HG02981 (cell line): ENCODE results near the gene GOLGA3.
"Not testable (repeated sequence)": the region's sequence is repeated elsewhere in the genome, so short reads cannot be mapped to it uniquely, and the experiment has no call there.

ENCODE experiments used
- ATAC-seq: cut with Tn5 transposase; IDR thresholded peaks from one replicate; pipeline ENCODE4 v1.9.1; 2021; ENCODE audit warnings: mild to moderate bottlenecking, moderate library complexity; ENCODE audit not compliant: unreplicated experiment

GOLGA3 gene

DNA sequence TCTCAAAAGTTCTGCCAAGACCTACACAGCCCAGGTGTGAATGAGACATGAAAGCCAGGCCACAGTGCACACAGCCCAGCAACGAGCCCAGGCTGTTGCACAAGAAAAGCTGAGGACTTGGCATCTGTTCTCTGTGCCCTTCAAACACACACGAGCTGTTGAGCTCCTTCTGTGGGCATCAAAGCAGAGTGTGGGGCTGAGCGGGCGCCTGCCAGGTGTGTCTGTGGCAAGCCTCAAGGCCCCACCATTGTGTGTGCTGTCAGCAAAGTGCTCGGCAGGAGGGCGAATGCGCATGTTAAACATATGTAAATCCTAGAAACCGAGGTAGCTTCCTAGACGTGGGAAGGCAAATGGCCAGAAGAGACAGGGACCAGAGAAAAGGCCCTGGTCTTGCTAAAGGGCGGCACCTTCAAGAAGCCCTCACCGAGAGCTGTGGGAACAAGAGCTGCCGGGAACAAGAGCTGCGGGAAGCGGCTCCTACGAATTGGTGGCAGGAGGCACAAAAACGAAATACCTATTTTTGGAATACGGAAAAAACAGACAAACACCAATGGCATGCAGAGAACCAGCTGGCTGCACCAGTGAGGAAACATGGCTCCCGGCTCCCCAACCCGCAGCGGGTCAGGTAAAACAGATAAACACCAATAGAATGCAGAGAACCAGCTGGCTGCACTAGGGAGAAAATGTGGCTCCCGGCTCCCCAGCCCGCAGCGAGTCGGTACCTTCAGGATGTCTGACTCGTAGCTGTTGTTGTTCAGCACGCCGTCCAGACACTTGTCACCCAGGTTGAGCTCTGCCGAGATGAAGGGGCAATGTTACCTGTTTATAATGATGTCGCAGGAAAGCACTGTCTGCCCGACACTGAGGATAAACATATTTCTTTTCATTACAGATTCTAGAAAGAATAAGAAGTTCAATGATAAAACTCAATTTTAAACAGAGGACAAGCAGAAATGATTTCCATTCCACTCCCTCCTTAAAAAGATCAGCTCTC lies 19.0 kb upstream of the GOLGA3 start:
- ATAC-seq, result no peak

GRCh38 chr12:132844681-132845080 lies 16.0 kb upstream of the GOLGA3 start:
- not testable (repeated sequence) for ATAC-seq

- ATAC-seq, result no peak
These were observed 13.9 kb upstream of the GOLGA3 start for GRCh38 chr12:132842449-132843045.

DNA sequence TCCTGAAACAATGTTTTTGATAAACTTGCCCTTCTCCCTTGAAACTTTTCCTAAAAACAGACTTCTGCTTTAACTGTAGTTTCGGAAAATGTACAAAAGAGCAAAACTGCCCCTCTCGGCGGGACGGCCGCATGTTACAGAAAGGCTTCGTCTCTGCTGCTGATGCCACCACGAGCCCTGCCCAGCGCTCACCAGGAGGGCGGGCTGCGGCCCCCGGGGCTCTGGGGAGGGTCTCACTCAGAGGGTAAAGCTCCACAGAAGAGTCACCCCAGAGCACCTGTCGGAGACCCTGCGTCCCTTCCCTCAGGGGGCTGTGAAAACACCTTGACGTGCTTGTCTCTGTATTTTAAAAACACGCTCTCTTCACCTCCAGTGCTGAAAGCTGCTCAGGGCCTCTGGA lies 12.5 kb upstream of the GOLGA3 start:
- ATAC-seq, result no peak

GRCh38 chr12:132840536-132840935 lies 11.9 kb upstream of the GOLGA3 start:
- ATAC-seq, result no peak

DNA sequence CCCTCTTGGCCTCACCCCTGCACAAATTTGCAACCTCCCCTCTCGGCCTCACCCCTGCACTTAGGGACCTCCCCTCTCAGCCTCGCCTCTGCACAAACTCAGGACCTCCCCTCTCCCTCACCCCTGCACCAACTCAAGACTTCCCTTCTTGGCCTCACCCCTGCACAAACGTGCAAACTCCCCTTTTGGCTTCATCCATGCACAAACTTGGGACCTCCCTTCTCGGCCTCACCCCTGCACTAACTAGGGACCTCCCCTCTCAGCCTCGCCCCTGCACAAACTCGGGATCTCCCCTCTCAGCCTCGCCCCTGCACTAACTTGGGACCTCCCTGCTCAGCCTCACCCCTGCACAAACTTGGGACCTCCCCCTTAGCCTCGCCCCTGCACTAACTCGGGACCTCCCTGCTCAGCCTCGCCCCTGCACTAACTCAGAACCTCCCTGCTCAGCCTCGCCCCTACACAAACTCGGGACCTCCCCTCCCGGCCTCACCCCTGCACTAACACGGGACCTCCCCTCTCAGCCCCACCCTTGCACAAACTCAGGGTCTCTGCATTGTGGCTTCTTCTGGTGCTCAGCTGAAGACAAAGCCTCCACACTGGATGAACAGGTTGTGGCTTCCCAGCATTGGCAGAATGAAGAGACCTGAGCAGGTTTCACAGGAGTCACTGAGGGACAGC lies 11.0 kb upstream of the GOLGA3 start:
- ATAC-seq, result no peak

GRCh38 chr12:132838410-132839080 lies 9.9 kb upstream of the GOLGA3 start:
- ATAC-seq, result no peak

- ATAC-seq, result no peak
These were observed 9.2 kb upstream of the GOLGA3 start for GRCh38 chr12:132837693-132838409.

DNA sequence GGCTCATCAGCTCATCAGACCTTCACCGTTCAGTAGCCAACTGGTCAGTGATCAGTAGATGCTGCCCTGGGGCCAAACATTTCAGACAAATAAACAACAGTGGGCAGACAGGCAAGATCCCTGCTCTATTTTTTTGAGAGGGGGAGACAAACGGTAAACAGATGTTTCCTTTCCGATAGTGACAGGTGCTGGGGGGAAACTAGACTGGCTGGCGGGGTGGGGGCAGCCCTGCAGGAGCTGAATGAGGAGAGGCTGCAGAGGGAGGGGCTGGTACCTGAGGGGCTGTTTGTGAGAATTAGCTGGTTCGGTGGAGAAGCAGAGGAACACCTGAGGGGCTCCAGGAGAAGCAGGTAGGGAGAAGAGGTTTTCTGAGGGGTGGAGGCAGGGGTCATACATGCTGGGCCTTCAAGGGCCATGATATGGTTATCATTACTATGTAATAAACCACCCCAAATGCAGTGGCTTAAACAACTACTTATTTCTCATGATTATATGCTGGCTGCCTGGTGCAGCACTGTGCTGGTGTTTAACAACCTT lies 8.2 kb upstream of the GOLGA3 start:
- ATAC-seq, result no peak

GRCh38 chr12:132836230-132836629 lies 7.6 kb upstream of the GOLGA3 start:
- ATAC-seq, result not testable (repeated sequence)

DNA sequence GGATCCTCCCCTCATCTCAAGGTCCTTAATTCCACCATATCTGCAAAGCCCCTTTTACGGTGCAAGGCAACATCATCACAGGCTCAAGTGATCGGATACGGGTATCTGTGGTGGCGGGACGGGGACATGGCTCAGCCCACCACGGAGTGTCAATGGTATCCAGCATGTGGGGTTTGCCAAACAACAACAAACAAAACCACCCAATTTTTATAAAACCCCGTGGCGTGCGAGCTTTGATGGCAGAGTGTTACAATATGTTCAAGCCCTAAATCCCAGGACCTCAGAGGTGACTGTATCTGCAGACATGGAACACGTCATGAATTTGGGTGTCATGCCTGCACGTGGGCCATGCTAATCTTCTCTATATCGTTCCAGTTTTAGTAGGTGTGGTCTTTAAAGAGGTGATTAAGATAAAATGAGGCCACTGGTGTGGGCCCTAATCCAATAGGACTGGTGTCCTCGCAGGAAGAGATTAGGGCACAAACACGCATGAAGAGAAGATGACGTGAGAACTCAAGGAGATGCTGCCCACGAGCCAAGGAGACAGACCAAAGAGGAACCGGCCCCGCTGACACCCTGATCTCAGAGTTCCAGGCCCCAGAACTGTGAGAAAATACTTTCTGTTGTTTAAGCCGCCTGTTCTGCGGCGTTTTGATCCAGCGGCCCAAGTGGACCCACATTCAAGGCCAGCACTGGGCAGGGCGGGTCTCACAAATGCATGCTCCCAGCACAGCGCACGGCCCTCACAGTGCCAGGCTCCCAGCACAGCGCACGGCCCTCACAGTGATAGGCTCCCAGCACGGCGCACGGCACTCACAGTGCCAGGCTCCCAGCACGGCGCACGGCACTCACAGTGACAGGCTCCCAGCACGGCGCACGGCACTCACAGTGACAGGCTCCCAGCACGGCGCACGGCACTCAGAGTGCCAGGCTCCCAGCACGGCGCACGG lies 6.7 kb upstream of the GOLGA3 start:
- ATAC-seq, result no peak

DNA sequence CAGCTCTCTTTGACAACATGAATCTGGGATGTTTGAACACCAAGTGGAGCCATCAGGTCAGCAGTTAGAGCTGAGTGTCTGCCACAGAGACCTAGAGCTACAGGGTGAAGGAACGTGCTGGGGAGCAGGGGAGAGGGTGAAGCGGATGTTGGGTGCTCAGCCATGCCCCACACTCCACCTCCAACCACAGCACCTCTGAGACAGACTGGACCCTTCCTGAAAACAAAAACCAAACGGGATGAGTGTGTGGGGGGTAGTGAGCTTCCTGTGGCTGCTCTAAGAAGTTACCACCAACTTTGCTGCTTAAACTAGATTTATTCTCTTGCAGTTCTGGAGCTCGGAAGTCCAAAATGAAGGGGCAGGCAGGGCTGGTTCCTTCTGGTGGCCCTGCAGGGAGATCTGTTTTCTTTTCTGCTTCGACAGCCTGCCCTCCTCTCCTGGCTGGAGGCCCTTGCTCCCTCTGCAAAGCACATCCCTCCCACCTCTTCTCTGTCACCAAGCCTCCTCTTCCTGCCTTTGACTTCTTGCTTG lies 5.6 kb upstream of the GOLGA3 start:
- ATAC-seq, result no peak

DNA sequence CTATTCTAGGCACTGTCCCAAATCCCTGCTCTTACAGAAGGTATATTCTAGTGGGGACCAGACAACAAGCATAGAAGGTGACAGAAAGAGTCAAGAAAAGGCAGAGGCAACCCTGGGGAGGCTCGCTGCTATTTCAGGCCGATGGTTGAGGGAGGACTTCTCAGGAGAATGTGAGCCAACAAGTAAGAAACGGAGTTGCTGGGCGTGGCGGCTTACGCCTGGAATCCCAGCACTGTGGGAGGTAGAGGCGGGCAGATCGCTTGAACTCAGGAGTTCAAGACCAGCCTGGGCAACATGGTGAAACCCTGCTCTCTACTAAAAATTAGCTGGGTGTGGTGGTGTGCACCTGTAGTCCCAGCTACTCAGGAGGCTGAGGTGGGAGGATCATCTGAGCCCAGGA lies 4.7 kb upstream of the GOLGA3 start:
- ATAC-seq, result no peak

- ATAC-seq, result no peak
These were observed 3.1 kb upstream of the GOLGA3 start for GRCh38 chr12:132831771-132832170.

- peak; percentile 17 for ATAC-seq
These were observed 636 bp downstream of the GOLGA3 start for GRCh38 chr12:132827763-132828703.

- no peak for ATAC-seq
These were observed 2.8 kb downstream of the GOLGA3 start for GRCh38 chr12:132825861-132826260.

DNA sequence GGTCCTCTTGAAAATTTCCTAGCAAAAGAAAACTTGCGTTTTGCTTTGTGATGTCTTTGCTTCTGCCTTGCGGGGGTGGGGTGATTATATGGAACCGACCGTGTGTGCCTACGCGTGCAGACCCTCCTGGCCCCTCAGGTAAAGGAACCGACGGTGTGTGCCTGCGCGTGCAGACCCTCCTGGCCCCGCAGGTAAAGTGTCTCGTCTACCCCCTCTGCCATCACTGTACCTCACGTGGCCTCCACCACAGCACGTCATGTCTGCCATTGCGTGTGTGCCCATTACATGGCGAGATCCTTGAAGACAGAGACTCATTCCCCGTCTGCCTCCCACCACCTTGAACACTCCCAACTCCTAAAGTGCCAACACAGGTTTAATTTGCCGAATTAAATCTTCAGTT lies 3.6 kb downstream of the GOLGA3 start:
- ATAC-seq, result no peak

GRCh38 chr12:132824053-132824452 lies 4.6 kb downstream of the GOLGA3 start:
- ATAC-seq, result no peak
